HG02938 (cell line): ENCODE measurements around the gene FLRT1.

Experiments
- ATAC-seq: cut with Tn5 transposase; IDR thresholded peaks from one replicate; pipeline ENCODE4 v1.9.1; 2021; ENCODE audit warnings: mild to moderate bottlenecking, moderate library complexity; ENCODE audit not compliant: unreplicated experiment

FLRT1 gene

GRCh38 chr11:64023712-64024710, 11.7 kb upstream of the FLRT1 start:
- no peak for ATAC-seq

DNA sequence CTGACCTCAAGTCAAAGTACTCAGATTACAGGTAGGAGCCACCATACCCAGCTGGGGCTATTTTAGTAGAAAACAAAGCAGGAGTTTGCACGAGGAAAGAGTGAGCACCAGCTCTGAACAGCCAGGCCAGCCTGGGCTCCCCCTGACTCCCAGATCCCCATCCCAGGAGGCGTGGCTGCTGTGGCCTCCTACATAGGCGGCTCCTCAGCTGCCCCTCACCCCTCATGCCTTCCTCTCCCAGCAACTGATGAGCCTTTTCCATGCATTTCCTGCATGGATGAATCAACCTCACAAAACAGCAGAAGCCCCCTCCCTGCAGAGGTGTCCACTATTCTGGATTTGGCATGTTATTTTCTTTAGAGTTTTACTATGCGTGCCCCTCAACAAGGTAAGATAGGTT, 10.5 kb upstream of the FLRT1 start:
- ATAC-seq: no peak

DNA sequence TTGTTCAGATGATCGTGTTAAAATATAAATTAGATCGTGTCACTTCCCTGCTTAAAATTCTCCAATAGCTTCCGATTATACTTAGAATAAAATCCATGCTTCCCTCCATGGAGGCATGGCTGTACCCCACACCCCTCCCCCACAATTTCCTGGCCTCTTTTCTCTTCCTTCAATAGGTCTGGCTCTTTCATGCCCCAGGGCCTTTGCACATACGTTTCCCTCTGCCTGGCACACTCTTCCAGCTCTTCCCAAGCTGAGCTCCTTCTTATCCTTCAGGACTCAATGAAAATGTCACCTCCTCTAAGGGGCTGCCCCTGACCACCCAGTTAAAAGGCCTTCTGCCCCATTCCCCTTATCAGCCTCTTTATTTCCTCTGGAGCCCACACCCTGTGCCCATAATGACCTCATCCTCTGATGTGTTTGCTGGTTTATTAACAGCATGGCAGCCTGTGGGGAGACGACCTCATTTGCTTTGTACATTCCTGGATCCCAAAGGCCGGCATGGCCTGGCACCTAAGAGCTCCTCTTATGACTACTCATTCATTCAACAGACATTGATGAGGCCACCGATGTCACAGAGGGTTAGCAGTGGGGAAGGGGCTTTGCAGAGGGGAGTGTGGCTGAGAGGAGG, 9.0 kb upstream of the FLRT1 start:
- ATAC-seq: no peak

GRCh38 chr11:64027651-64028397, 7.9 kb upstream of the FLRT1 start:
- no peak for ATAC-seq

GRCh38 chr11:64028398-64029115, 7.2 kb upstream of the FLRT1 start:
- no peak for ATAC-seq

DNA sequence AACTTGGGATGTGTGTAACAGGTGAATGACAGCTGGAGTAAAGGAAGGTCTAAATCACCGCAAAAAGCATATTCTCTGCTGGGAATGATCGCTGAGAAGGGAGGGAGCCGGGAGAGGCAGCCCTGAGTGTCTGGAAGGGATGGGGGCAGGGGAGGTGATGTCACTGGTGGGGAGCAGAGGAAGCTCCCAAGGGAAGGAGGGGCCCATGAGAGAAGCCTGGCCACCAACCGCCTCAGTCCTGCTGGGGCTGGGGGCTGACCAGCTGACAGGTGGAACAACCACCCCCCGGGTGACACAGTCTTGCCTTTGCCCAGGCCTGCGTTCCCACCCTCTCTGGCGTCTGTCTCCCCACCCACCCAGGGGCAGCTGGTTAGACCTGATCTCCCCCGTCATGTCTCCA, 6.0 kb upstream of the FLRT1 start:
- no peak for ATAC-seq

- no peak for ATAC-seq
Measured at GRCh38 chr11:64031001-64031400, 4.7 kb upstream of the FLRT1 start.

GRCh38 chr11:64032050-64032449, 3.7 kb upstream of the FLRT1 start:
- ATAC-seq: no peak

DNA sequence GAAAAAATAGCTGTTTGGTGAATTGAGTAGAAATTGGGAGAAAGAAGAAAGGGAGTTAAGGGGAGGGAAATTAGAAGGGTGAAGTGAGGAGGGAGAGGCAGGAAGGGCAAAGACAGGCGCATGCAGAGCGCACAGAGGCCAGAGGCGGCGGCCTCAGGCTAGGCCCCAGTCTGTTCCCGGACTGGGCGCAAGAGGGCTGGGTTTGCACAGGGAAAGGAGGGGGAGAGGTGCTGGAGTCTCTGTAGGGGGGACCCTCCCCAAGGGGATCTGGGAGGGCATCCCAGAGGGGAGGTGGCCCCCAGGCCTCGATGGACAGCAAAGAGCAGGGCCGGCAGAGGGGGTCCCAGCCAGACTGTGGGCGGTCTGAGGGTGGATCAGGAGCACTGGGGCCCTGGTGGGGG, 1.3 kb upstream of the FLRT1 start:
- no peak for ATAC-seq

DNA sequence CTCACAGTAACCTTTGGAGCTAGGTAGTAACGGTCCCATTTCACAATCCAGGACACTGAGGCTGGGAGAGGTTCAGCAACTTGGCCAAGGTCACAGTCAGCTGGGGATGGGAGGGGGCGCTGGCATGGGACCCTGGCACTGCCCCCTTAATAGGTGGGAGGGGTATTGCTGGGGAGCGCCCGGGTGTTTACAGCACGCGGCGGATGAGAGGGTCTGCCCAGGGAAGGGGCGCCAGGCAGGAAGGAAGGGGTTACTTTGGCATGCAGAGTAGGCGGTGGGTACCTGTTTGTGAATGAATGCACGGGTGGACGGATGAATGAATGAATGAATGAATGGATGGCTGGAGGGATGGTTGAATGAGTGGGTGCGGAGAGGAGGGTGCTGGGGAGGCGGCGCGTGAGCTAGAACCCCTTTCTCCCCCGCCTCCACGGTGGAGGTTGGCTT, 628 bp upstream of the FLRT1 start:
- ATAC-seq: no peak

DNA sequence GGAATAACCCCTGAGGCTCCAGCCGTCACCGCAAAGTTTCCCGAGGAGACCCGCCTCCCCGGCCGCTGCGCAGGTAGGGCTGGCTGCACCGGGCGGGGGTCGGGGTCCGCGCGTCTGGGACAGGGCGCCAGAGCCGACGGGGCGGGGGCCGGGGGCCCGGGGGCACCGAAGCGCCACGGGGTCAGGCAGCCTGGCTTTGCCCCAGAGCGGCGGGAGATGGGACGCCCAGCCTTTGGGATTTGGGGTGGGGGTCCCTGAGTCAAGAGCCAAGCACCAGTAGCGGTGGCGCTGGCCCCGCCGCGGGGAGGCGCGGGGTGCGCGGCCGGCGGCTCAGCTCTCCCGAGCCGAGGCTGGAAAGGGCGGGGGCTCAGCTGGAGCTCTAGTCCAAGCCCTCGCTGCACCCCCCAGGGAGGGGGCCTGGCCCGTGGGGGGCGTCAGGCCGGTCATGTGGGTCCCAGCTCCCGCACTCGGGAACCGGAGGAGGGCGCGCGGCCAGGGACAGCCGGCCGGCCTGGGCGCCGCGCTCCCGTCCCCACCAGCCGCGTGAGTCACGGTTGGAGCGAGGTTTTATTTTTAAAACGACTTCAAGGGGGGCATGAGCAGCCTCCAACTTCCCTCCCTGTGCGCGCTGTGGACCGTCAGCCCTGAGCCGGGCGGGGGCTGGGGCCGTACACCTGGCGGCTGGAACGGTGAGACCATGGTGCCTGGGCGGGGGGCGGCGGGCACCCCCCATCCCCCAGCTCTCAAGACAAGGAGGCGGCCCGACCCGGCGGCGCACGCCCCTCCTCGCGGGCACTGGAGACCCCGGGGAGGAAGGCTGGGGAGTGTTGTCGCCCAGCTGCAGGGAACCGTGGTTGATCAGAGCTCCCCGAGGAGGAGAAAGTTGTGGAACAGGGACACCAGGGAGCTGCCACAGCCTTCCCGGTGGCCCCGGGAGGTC, 626 bp downstream of the FLRT1 start:
- ATAC-seq: no peak

DNA sequence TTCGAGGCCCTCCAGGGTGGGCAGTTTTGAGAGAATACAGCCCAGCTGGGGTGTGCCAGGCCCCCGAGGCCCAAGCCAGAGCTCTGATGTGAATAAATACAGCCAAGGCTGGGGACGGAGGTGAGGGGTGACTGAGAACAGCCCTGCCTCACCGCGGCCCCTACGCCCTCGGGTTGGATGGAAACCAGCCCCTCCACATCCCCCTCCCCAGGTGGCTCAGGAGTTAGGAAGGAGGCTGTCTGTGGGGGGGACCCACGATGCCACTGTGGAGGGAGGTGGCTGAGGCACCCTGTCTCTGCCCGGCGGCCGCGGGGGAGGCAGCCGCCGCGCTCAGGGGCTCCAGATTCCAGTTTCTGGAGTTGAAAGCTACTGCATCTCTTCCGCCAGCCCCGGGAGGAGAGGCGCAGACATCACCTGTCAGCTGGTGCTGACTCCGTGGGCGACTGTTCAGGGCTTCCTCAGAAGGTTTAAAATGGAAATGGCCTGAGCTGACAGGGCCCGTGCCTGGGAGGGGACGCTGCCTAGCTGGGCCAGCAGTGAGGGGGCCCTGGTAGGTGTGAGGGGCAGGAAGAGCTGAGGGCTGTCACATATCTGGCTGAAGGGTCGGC, 1.4 kb downstream of the FLRT1 start:
- no peak for ATAC-seq

- ATAC-seq: no peak
Measured at GRCh38 chr11:64038500-64038899, 2.8 kb downstream of the FLRT1 start.

- no peak for ATAC-seq
Measured at GRCh38 chr11:64039012-64039665, 3.4 kb downstream of the FLRT1 start.

GRCh38 chr11:64040684-64041322, 5.1 kb downstream of the FLRT1 start:
- no peak for ATAC-seq

DNA sequence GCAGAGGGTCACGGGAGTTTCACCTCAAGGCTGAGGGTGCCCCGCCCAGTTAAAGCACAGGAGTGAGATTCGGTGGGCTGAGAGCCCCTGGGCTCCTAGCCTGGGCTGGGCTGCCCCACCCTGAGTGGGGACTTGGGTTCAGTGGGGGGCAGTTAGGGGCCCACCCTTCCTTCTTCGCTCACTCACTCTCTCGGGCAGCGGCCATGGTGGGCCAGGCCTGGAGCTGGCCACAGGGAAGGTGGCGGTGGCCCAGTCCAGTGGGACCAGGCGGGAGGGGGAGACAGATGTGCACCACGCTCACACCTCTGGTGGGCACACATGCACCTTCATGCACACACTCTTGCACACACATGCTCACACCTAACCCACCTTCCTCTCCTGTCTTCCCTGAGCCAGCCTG, 6.1 kb downstream of the FLRT1 start:
- no peak for ATAC-seq

DNA sequence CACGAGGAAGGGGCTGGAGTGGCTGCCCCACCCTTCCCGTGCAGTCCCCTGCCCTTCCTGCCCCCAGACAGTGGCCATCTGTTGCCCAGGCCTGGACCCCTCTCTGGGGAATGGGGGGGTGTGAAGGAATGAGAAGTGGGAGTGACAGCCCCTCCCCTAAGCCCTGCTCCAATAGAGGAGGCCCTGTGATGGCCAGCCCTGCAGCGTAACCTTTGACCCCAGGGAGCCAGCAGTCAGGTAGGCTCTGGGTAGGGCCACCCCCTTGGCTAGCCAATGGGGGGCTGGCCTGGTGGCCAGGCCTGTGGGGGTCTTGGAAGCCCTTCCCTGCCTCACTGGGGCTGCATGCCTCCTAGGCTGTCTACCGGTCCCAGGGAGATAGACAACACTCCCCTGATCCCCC, 6.6 kb downstream of the FLRT1 start:
- no peak for ATAC-seq

- no peak for ATAC-seq
Measured at GRCh38 chr11:64043545-64043944, 7.8 kb downstream of the FLRT1 start.
